ENCODE results near the gene ATP6V1E1. TPM values are rescaled to one million over a fixed set of nuclear protein-coding genes. Genes with fewer than 3 reads are reported as not detected.

Gene ATP6V1E1
- total and polyA plus RNA-seq, 2 donors (not counting 1 experiment from before 2014, with no cell fraction given), result 51.3 to 82.6 TPM

GRCh38 chr22:17579535-17579981 is 49.0 kb downstream of the ATP6V1E1 start:
- intact Hi-C loops (cut with micrococcal nuclease), result no loop called here
- H3K4me3 Mint-ChIP-seq, result no peak overlapping the region

More at GRCh38 chr22:17579535-17579981, 49.0 kb downstream of the ATP6V1E1 start:
- H3K4me1 Mint-ChIP-seq, result no peaks in the 10 kb centered on the region
- H3K36me3 ChIP-seq (replicated peaks in 1 of 2; ENCODE audit: control extremely low read depth in 1 of 2, control insufficient read depth in 1 of 2, extremely low read depth in 1 of 2, insufficient read depth in 2 of 2, low read length in 1 of 2), result no peaks in the 10 kb centered on the region
- peaks cover 3% of the 10 kb centered on the region for H3K27me3 Mint-ChIP-seq
- no peak overlapping the region for H2AFZ ChIP-seq (ENCODE audit: insufficient read depth, low read depth, low read length, poor library complexity, severe bottlenecking)
- peaks cover 0 to 5% (median 0%) of the 10 kb centered on the region in 4 experiments for H3K27me3 ChIP-seq (replicated peaks in 1 of 4; ENCODE audit: control extremely low read depth in 1 of 4, control insufficient read depth in 3 of 4, insufficient read depth in 4 of 4, low read length in 3 of 4)
- H3K4me1 ChIP-seq (ENCODE audit: control insufficient read depth in 2 of 2, insufficient read depth in 2 of 2, low read length in 2 of 2), result no peaks in the 10 kb centered on the region
- POLR2A ChIA-PET, result no interaction called here
- no peak for ATAC-seq (ENCODE audit: low read depth)
- DNase-seq, result no peak
- TF ChIP-seq EZH2 (IDR thresholded peaks at IDR 0.05; ENCODE audit: borderline replicate concordance, insufficient read depth, low read depth, low read length, poor library complexity, severe bottlenecking) (no peak), CTCF (IDR thresholded peaks at IDR 0.05) (no peak)
- H3K9me3 Mint-ChIP-seq (ENCODE audit: insufficient read depth), result no peaks in the 10 kb centered on the region
- CTCF ChIA-PET, result no interaction called here
- H3K79me2 ChIP-seq (ENCODE audit: control insufficient read depth, insufficient read depth, low read length), result no peaks in the 10 kb centered on the region
- H3K9ac ChIP-seq (ENCODE audit: low read length), result no peak overlapping the region
- H3K27ac Mint-ChIP-seq, result no peak overlapping the region
- H3K9me3 ChIP-seq (ENCODE audit: control extremely low read depth in 1 of 3, control insufficient read depth in 2 of 3, insufficient read depth in 1 of 3, low read length in 2 of 3), result no peaks in the 10 kb centered on the region
- no peak overlapping the region for H3K4me3 ChIP-seq (ENCODE audit: control extremely low read depth in 1 of 5, extremely low read depth in 1 of 5, insufficient read depth in 1 of 5, low read depth in 2 of 5, low read length in 4 of 5)
- no peak overlapping the region for H3K27ac ChIP-seq (ENCODE audit: low read length in 2 of 2)
- WGBS (ENCODE audit: insufficient coverage), result 92% methylated on average over 13 of the region's 14 CpGs
- H4K20me1 ChIP-seq (ENCODE audit: control insufficient read depth, insufficient read depth, low read length, poor library complexity, severe bottlenecking), result no peaks in the 10 kb centered on the region
- H3K4me2 ChIP-seq (replicated peaks; ENCODE audit: low read depth, low read length, poor library complexity, severe bottlenecking), result no peak overlapping the region
